HEK293 (cell line): ENCODE results near the gene DNAJB1.

ENCODE experiments used
- EGR2 ChIP-seq: fragments of 450-650 bp; formaldehyde crosslinking; IDR thresholded peaks from 2 replicates; pipeline ENCODE4 v1.5.1; 2016; ENCODE audit warnings: low read depth, missing biosample characterization, missing genetic modification characterization
- GLI4 ChIP-seq: fragments of 450-650 bp; formaldehyde crosslinking; IDR thresholded peaks from 2 replicates; pipeline ENCODE4 v1.5.1; 2016; ENCODE audit warnings: missing biosample characterization, missing genetic modification characterization
- PRDM10 ChIP-seq: fragments of 450-650 bp; formaldehyde crosslinking; IDR thresholded peaks from 2 replicates; pipeline ENCODE4 v1.5.1; 2016; ENCODE audit warnings: missing biosample characterization, missing genetic modification characterization
- PRDM6 ChIP-seq: fragments of 450-650 bp; formaldehyde crosslinking; IDR thresholded peaks from 2 replicates; pipeline ENCODE4 v1.5.1; 2017; ENCODE audit warnings: missing biosample characterization, missing genetic modification characterization
- SCRT2 ChIP-seq: fragments of 450-650 bp; formaldehyde crosslinking; IDR thresholded peaks from 2 replicates; pipeline ENCODE4 v1.5.1; 2016; ENCODE audit warnings: missing biosample characterization, missing genetic modification characterization
- SP3 ChIP-seq: fragments of 450-650 bp; formaldehyde crosslinking; IDR thresholded peaks from 2 replicates; pipeline ENCODE4 v1.5.1; 2016; ENCODE audit warnings: missing biosample characterization, missing genetic modification characterization
- WT1 ChIP-seq: fragments of 450-650 bp; formaldehyde crosslinking; IDR thresholded peaks from 2 replicates; pipeline ENCODE4 v1.5.1; 2016; ENCODE audit warnings: missing biosample characterization, missing genetic modification characterization
- YY2 ChIP-seq: fragments of 450-650 bp; formaldehyde crosslinking; IDR thresholded peaks from 2 replicates; pipeline ENCODE4 v1.5.1; 2016; ENCODE audit warnings: missing biosample characterization, missing genetic modification characterization
- ZFP3 ChIP-seq: fragments of 450-650 bp; formaldehyde crosslinking; IDR thresholded peaks from 2 replicates; pipeline ENCODE4 v1.5.1; 2016; ENCODE audit warnings: low read depth, missing biosample characterization, missing genetic modification characterization
- ZFP41 ChIP-seq: fragments of 450-650 bp; formaldehyde crosslinking; IDR thresholded peaks from 2 replicates; pipeline ENCODE4 v1.5.1; 2016; ENCODE audit warnings: missing biosample characterization, missing genetic modification characterization, borderline replicate concordance
- ZNF157 ChIP-seq: fragments of 450-650 bp; formaldehyde crosslinking; IDR thresholded peaks from 2 replicates; pipeline ENCODE4 v1.5.1; 2016; ENCODE audit warnings: missing biosample characterization, missing genetic modification characterization
- ZNF174 ChIP-seq: fragments of 450-650 bp; formaldehyde crosslinking; IDR thresholded peaks from 2 replicates; pipeline ENCODE4 v1.5.0; 2017; ENCODE audit warnings: missing biosample characterization, mild to moderate bottlenecking, missing genetic modification characterization
- ZNF184 ChIP-seq: fragments of 450-650 bp; IDR thresholded peaks from 2 replicates; pipeline ENCODE4 v1.5.1; 2018; ENCODE audit warnings: missing biosample characterization, mild to moderate bottlenecking, missing genetic modification characterization
- ZNF248 ChIP-seq: fragments of 450-650 bp; formaldehyde crosslinking; IDR thresholded peaks from 2 replicates; pipeline ENCODE4 v1.5.1; 2017; ENCODE audit warnings: missing biosample characterization, missing genetic modification characterization
- ZNF324 ChIP-seq: fragments of 450-650 bp; formaldehyde crosslinking; IDR thresholded peaks from 2 replicates; pipeline ENCODE4 v1.5.1; 2016; ENCODE audit warnings: missing biosample characterization, missing genetic modification characterization
- ZNF341 ChIP-seq: fragments of 450-650 bp; formaldehyde crosslinking; IDR thresholded peaks from 2 replicates; pipeline ENCODE4; 2016; ENCODE audit warnings: low read depth, missing biosample characterization, missing genetic modification characterization
- ZNF391 ChIP-seq: fragments of 450-650 bp; formaldehyde crosslinking; IDR thresholded peaks from 2 replicates; pipeline ENCODE4 v1.5.1; 2016; ENCODE audit warnings: low read depth, missing biosample characterization, missing genetic modification characterization, borderline replicate concordance
- ZNF416 ChIP-seq: fragments of 450-650 bp; formaldehyde crosslinking; IDR thresholded peaks from 2 replicates; pipeline ENCODE4 v1.5.1; 2016; ENCODE audit warnings: missing biosample characterization, missing genetic modification characterization
- ZNF433 ChIP-seq: fragments of 450-650 bp; formaldehyde crosslinking; IDR thresholded peaks from 2 replicates; pipeline ENCODE4 v1.5.1; 2016; ENCODE audit warnings: missing biosample characterization, missing genetic modification characterization, low read depth
- ZNF510 ChIP-seq: fragments of 450-650 bp; formaldehyde crosslinking; IDR thresholded peaks from 2 replicates; pipeline ENCODE4 v1.5.1; 2018; ENCODE audit warnings: mild to moderate bottlenecking, missing genetic modification characterization, missing biosample characterization; ENCODE audit not compliant: insufficient replicate concordance
- ZNF548 ChIP-seq: fragments of 450-650 bp; formaldehyde crosslinking; IDR thresholded peaks from 2 replicates; pipeline ENCODE4 v1.5.1; 2016; ENCODE audit warnings: missing biosample characterization, missing genetic modification characterization
- ZNF560 ChIP-seq: fragments of 450-650 bp; formaldehyde crosslinking; IDR thresholded peaks from 2 replicates; pipeline ENCODE4 v1.5.1; 2017; ENCODE audit warnings: missing biosample characterization, missing genetic modification characterization, borderline replicate concordance
- ZNF600 ChIP-seq: fragments of 450-650 bp; formaldehyde crosslinking; IDR thresholded peaks from 2 replicates; pipeline ENCODE4 v1.5.1; 2016; ENCODE audit warnings: missing biosample characterization, missing genetic modification characterization
- ZNF791 ChIP-seq: fragments of 450-650 bp; formaldehyde crosslinking; IDR thresholded peaks from 2 replicates; pipeline ENCODE4 v1.5.1; 2016; ENCODE audit warnings: missing biosample characterization, missing genetic modification characterization
- ZNF837 ChIP-seq: fragments of 450-650 bp; formaldehyde crosslinking; IDR thresholded peaks from 2 replicates; pipeline ENCODE4 v1.5.1; 2016; ENCODE audit warnings: missing biosample characterization, missing genetic modification characterization
- ZNF843 ChIP-seq: fragments of 450-650 bp; formaldehyde crosslinking; IDR thresholded peaks from 2 replicates; pipeline ENCODE4 v1.5.1; 2016; ENCODE audit warnings: missing biosample characterization, missing genetic modification characterization
- TF ChIP-seq, protein P1 (sequence below): fragments of 450-650 bp; formaldehyde crosslinking; IDR thresholded peaks from 2 replicates; pipeline ENCODE4 v1.5.1; 2017; ENCODE audit warnings: missing biosample characterization, missing genetic modification characterization
- TF ChIP-seq, protein P2 (sequence below): fragments of 450-650 bp; formaldehyde crosslinking; IDR thresholded peaks from 2 replicates; pipeline ENCODE4 v1.5.1; 2016; ENCODE audit warnings: missing biosample characterization, missing genetic modification characterization
- TF ChIP-seq, protein P3 (sequence below): fragments of 450-650 bp; formaldehyde crosslinking; IDR thresholded peaks from 2 replicates; pipeline ENCODE4 v1.5.1; 2016; ENCODE audit warnings: missing biosample characterization, missing genetic modification characterization
- TF ChIP-seq, protein P4 (sequence below): fragments of 450-650 bp; formaldehyde crosslinking; IDR thresholded peaks from 2 replicates; pipeline ENCODE4 v1.5.1; 2016; ENCODE audit warnings: missing biosample characterization, missing genetic modification characterization

DNAJB1 gene

GRCh38 chr19:14529254-14530004 lies 11.2 kb upstream of the DNAJB1 start, which contains the start of gene TECR (continued):
- TF ChIP-seq ZNF560: no peak
- no peak for TF ChIP-seq EGR2 (tag by site-specific recombination)
- TF ChIP-seq, protein P1, sequence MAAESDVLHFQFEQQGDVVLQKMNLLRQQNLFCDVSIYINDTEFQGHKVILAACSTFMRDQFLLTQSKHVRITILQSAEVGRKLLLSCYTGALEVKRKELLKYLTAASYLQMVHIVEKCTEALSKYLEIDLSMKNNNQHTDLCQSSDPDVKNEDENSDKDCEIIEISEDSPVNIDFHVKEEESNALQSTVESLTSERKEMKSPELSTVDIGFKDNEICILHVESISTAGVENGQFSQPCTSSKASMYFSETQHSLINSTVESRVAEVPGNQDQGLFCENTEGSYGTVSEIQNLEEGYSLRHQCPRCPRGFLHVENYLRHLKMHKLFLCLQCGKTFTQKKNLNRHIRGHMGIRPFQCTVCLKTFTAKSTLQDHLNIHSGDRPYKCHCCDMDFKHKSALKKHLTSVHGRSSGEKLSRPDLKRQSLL (tag by site-specific recombination): no peak
- TF ChIP-seq ZNF837 (tag by site-specific recombination): no peak
- TF ChIP-seq ZNF416 (tag by site-specific recombination): no peak
- TF ChIP-seq SCRT2 (tag by site-specific recombination): no peak
- no peak for TF ChIP-seq WT1 (tag by site-specific recombination)
- TF ChIP-seq, protein P2, sequence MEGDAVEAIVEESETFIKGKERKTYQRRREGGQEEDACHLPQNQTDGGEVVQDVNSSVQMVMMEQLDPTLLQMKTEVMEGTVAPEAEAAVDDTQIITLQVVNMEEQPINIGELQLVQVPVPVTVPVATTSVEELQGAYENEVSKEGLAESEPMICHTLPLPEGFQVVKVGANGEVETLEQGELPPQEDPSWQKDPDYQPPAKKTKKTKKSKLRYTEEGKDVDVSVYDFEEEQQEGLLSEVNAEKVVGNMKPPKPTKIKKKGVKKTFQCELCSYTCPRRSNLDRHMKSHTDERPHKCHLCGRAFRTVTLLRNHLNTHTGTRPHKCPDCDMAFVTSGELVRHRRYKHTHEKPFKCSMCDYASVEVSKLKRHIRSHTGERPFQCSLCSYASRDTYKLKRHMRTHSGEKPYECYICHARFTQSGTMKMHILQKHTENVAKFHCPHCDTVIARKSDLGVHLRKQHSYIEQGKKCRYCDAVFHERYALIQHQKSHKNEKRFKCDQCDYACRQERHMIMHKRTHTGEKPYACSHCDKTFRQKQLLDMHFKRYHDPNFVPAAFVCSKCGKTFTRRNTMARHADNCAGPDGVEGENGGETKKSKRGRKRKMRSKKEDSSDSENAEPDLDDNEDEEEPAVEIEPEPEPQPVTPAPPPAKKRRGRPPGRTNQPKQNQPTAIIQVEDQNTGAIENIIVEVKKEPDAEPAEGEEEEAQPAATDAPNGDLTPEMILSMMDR (tag by site-specific recombination): no peak
- TF ChIP-seq ZFP41 (tag by site-specific recombination): no peak
- TF ChIP-seq ZNF184 (tag by site-specific recombination): no peak
- TF ChIP-seq ZNF548 (tag by site-specific recombination): no peak
- TF ChIP-seq ZNF174: no peak
- TF ChIP-seq ZNF433 (tag by site-specific recombination): no peak
- TF ChIP-seq ZNF843 (tag by site-specific recombination): peak; percentile 73
- TF ChIP-seq SP3: peak; percentile 92
- TF ChIP-seq ZNF157 (tag by site-specific recombination): no peak
- peak; percentile 77 for TF ChIP-seq ZNF600 (tag by site-specific recombination)
- no peak for TF ChIP-seq ZFP3 (tag by site-specific recombination)
- 0 out of 2 replicates have a peak, but pooled peaks have one; percentile 33 for TF ChIP-seq PRDM10 (tag by site-specific recombination)
- TF ChIP-seq ZNF248 (tag by site-specific recombination): no peak
- no peak for TF ChIP-seq YY2
- TF ChIP-seq, protein P3, sequence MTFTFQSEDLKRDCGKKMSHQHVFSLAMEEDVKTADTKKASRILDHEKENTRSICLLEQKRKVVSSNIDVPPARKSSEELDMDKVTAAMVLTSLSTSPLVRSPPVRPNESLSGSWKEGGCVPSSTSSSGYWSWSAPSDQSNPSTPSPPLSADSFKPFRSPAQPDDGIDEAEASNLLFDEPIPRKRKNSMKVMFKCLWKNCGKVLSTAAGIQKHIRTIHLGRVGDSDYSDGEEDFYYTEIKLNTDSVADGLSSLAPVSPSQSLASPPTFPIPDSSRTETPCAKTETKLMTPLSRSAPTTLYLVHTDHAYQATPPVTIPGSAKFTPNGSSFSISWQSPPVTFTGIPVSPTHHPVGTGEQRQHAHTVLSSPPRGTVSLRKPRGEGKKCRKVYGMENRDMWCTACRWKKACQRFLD (tag by site-specific recombination): no peak
- no peak for TF ChIP-seq ZNF791 (tag by site-specific recombination)
- TF ChIP-seq ZNF510: no peak
- TF ChIP-seq, protein P4, sequence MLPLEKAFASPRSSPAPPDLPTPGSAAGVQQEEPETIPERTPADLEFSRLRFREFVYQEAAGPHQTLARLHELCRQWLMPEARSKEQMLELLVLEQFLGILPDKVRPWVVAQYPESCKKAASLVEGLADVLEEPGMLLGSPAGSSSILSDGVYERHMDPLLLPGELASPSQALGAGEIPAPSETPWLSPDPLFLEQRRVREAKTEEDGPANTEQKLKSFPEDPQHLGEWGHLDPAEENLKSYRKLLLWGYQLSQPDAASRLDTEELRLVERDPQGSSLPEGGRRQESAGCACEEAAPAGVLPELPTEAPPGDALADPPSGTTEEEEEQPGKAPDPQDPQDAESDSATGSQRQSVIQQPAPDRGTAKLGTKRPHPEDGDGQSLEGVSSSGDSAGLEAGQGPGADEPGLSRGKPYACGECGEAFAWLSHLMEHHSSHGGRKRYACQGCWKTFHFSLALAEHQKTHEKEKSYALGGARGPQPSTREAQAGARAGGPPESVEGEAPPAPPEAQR: no peak
- TF ChIP-seq ZNF341: peak; percentile 91
- TF ChIP-seq ZNF324: peak; percentile 59; the same call in 1 of the 2 replicates
- TF ChIP-seq ZNF391 (tag by site-specific recombination): peak; percentile 75; the same call in 1 of the 2 replicates
- TF ChIP-seq GLI4 (tag by site-specific recombination): no peak
- no peak for TF ChIP-seq PRDM6 (tag by site-specific recombination)
